PC-9 (cell line): ENCODE data around the gene PRDM13. TPM values are rescaled to one million over a fixed set of nuclear protein-coding genes. Genes with fewer than 3 reads are reported as not detected.

ENCODE experiments used
- BruUV-seq: library from RNA; stranded (reverse); fragments of 400-500 nt; replicated peaks from 2 replicates; lab custom pipeline; 2021; lab: Mats Ljungman, UMichigan
- CTCF ChIA-PET: fragments of 300-600 bp; sonication (Branson Sonifier 250); formaldehyde crosslinking; loops from one replicate; lab custom pipeline; 2022; ENCODE audit warnings: antibody characterized with exemption; lab: Charles Lee
- POLR2A ChIA-PET: fragments of 300-600 bp; sonication (Branson Sonifier 250); formaldehyde crosslinking; loops from one replicate; lab custom pipeline; 2022; ENCODE audit warnings: antibody characterized with exemption; ENCODE audit not compliant: unreplicated experiment; lab: Charles Lee
- DNase-seq, 2 experiments: peaks; one replicate each; pipeline versions ENCODE4 v3.0.0 to v3.0.0-alpha.2; 2015 to 2022; ENCODE audit warnings: mixed read lengths in 1 of 2
- H2AFZ ChIP-seq: fragments of 200-600 bp; sonication (generic); 2 replicates; pipeline ENCODE4 v1.8.1; 2017; ENCODE audit warnings: antibody characterized with exemption
- H3F3A ChIP-seq: fragments of 200-600 bp; sonication (generic); 2 replicates; pipeline ENCODE4 v1.8.1; 2017; ENCODE audit warnings: antibody characterized with exemption, mild to moderate bottlenecking, low read depth; ENCODE audit not compliant: insufficient read depth
- H3K27ac ChIP-seq: fragments of 200-600 bp; sonication (generic); 2 replicates; pipeline ENCODE4 v1.6.1; 2016; ENCODE audit warnings: mixed run types
- H3K27me3 ChIP-seq: fragments of 200-600 bp; sonication (generic); 2 replicates; pipeline ENCODE4 v1.6.1; 2016; ENCODE audit warnings: low read depth, mixed run types; ENCODE audit not compliant: insufficient read depth
- H3K36me3 ChIP-seq: fragments of 200-600 bp; sonication (generic); 2 replicates; pipeline ENCODE4 v1.6.1; 2016; ENCODE audit warnings: low read depth, mixed run types
- H3K4me1 ChIP-seq: fragments of 200-600 bp; sonication (generic); replicated peaks from 2 replicates; pipeline ENCODE4 v1.6.1; 2016; ENCODE audit warnings: mixed run types; ENCODE audit not compliant: insufficient read depth
- H3K4me2 ChIP-seq: fragments of 200-600 bp; sonication (generic); 2 replicates; pipeline ENCODE4 v1.6.1; 2017; ENCODE audit warnings: mixed run types
- H3K4me3 ChIP-seq: fragments of 200-600 bp; sonication (generic); 2 replicates; pipeline ENCODE4 v1.6.1; 2016; ENCODE audit warnings: mixed run types
- H3K79me2 ChIP-seq: fragments of 200-600 bp; sonication (generic); 2 replicates; pipeline ENCODE4 v1.6.1; 2017; ENCODE audit warnings: low read depth, mixed run types
- H3K9me2 ChIP-seq: fragments of 200-600 bp; sonication (generic); 2 replicates; pipeline ENCODE4 v1.8.1; 2017; ENCODE audit warnings: mild to moderate bottlenecking; ENCODE audit not compliant: insufficient read depth
- H3K9me3 ChIP-seq: fragments of 200-600 bp; sonication (generic); 2 replicates; pipeline ENCODE4 v1.8.1; 2016; ENCODE audit warnings: low read depth; ENCODE audit not compliant: insufficient read depth
- H4K20me1 ChIP-seq: fragments of 200-600 bp; sonication (generic); 2 replicates; pipeline ENCODE4 v1.8.1; 2017; ENCODE audit not compliant: insufficient read depth
- CTCF ChIP-seq: fragments of 200-600 bp; sonication (generic); conservative IDR thresholded peaks from 2 replicates; pipeline ENCODE4 v1.6.1; 2017; ENCODE audit warnings: mixed run types, antibody characterized with exemption, mild to moderate bottlenecking, moderate library complexity
- EZH2 ChIP-seq: fragments of 200-600 bp; sonication (generic); IDR thresholded peaks from 2 replicates; pipeline ENCODE4 v1.8.0; 2017; ENCODE audit warnings: antibody characterized with exemption, low read depth
- intact Hi-C: fragments of 100-400 bp; cut with micrococcal nuclease; formaldehyde crosslinking; loops from one replicate; pipeline ENCODE4 v1.10.0; 2022; ENCODE audit not compliant: unreplicated experiment
- total RNA-seq: library from RNA; stranded (reverse); gene quantifications from 2 replicates; pipeline ENCODE4 v1.2.3, GENCODE V29; 2021

The PRDM13 gene
- total RNA-seq, 1 experiment from 2014 or later: not detected

GRCh38 chr6:99662616-99663015 is 56.0 kb downstream of the PRDM13 start:
- ChIA-PET POLR2A (no interaction called here), CTCF (no interaction called here)
- DNase-seq: no peak
- Histone ChIP-seq H3K9me3 (no peaks in the 10 kb centered on the region; the same call in 1 of the 2 replicates), H3K27ac (no peak overlapping the region), H3K4me1 (no peaks in the 10 kb centered on the region), H3K27me3 (no peaks in the 10 kb centered on the region), H3K79me2 (no peaks in the 10 kb centered on the region), H3K4me2 (no peak overlapping the region), H3K9me2 (no peaks in the 10 kb centered on the region), H3K36me3 (no peaks in the 10 kb centered on the region), H3F3A (no peaks in the 10 kb centered on the region), H4K20me1 (no peaks in the 10 kb centered on the region), H2AFZ (no peak overlapping the region), H3K4me3 (no peak overlapping the region)
- no TSS peak for BruUV-seq
- TF ChIP-seq CTCF: no peak
- TF ChIP-seq EZH2: no peak
- intact Hi-C loops: no loop called here

Other genes with a start within 250 kb of the PRDM13 start
- 10.9 and 14.4 TPM in 2 replicates for gene COQ3, start 212.6 kb upstream of the PRDM13 start, total RNA-seq
- 104 and 110 TPM in 2 replicates for gene PNISR, start 181.5 kb upstream of the PRDM13 start, total RNA-seq
- 9.7 and 9.9 TPM in 2 replicates for gene USP45, start 91.4 kb upstream of the PRDM13 start, total RNA-seq
- 62.2 and 83.7 TPM in 2 replicates for gene CCNC, start 38.2 kb upstream of the PRDM13 start, total RNA-seq